ENCODE results near the gene PALM. TPM values are rescaled to one million over a fixed set of nuclear protein-coding genes. Genes with fewer than 3 reads are reported as not detected.

PALM gene
- total and polyA plus RNA-seq, 9 of the 15 experiments (the other 6 are each of a cell fraction or from before 2014, with no cell fraction given), result 0.04 to 6.6 (median 1.7) TPM

DNA sequence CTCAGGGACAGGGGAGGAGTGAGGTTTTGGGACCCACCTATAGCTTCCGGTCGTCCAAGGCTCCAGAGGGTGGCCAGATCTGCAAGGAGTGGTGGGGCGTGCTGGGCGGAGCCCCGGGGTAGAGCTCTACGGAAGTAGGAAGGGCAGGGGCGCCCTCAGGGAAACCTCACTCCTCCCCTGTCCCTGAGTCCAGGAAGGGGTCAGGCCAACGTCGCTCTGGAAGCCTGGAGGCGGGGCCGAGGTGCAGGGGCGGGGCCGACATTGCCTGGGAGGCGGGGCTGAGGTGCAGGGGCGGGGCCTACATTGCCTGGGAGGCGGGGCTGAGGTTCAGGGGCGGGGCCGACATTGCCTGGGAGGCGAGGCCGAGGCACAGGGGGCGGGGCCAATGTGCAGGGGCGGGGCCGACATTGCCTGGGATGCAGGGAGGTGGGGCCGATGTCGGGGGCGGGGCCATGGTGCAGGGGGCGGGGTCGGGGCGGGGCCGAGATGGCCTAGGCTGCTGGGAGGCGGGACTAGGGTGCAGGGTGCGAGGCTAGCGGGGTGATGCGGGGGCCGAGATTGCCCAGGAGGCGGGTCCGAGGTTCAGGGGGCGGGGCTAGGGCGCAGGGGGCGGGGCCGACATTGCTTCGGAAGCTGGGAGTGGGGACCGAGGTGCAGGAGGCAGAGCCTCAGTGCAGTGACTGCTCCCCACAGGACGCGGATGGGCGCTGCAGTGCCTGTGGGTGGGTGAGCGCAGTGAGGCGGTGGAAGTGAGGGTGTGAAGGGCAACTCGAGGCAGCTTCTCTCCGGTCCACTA lies 4.9 kb upstream of the PALM start:
- no peaks in the 10 kb centered on the region for H3K36me3 ChIP-seq (ENCODE audit: control insufficient read depth, insufficient read depth, low read length)
- in situ Hi-C loops (cut with MboI) (no loop called here), intact Hi-C loops (cut with micrococcal nuclease) (loop anchor here (1.0 kb wide), 1 partner anchor 24 kb away; no protein-coding TSS in a partner anchor)
- DNase-seq (ENCODE audit: extremely low read depth in 1 of 4, low spot score in 3 of 4) (peak; percentile 95 to 97 (median 96)), FAIRE-seq (peak; percentile 93), ATAC-seq (peak; percentile 98)
- 2% methylated on average over 18 of the region's 50 CpGs for WGBS (ENCODE audit: insufficient coverage, low coverage, missing lambda C conversion rate)
- H3K9me3 ChIP-seq (replicated peaks; ENCODE audit: control insufficient read depth, insufficient read depth, low read depth, low read length), result 0 out of 2 replicates have a peak, but pooled peaks cover 2% of the 10 kb centered on the region
- CTCF ChIA-PET (ENCODE audit: low intra/inter-chr PET ratio), result no interaction called here
- no peaks in the 10 kb centered on the region for H3K9me1 ChIP-seq (ENCODE audit: control insufficient read depth, insufficient read depth, low read length)
- POLR2A ChIA-PET, result interaction anchor here (0.6 to 1.6 kb wide), 11 partner anchors 9 to 233 kb away, joined by 3 to 5 read pairs (median 3); partner anchors contain the start of genes PRSS57 and RNF126
- peak overlapping the region; percentile 83 for H2AFZ ChIP-seq (ENCODE audit: low read depth, low read length)
- peak overlapping the region; percentile 46 for H3K4me3 ChIP-seq
- H3K9ac ChIP-seq (ENCODE audit: insufficient read depth in 1 of 2, low read depth in 2 of 2, low read length in 2 of 2), result peak overlapping the region; percentile 75 to 92
- no TSS peak for BruUV-seq (replicated peaks)
- H3K4me2 ChIP-seq (ENCODE audit: insufficient read depth, low read length), result peak overlapping the region; percentile 87
- peak overlapping the region; percentile 74 for H3K27ac ChIP-seq (ENCODE audit: extremely low read depth, low read depth, low read length)
- peaks cover 9% of the 10 kb centered on the region; the same call in 2 of the 3 replicates for H3K79me2 ChIP-seq (ENCODE audit: control insufficient read depth, insufficient read depth, low read length)
- H3K4me1 ChIP-seq (replicated peaks in 1 of 2; ENCODE audit: control insufficient read depth in 2 of 2, insufficient read depth in 2 of 2, low read length in 2 of 2), result peaks cover 16 to 31% of the 10 kb centered on the region in 2 experiments
- H3K27me3 ChIP-seq (ENCODE audit: control insufficient read depth in 2 of 2, insufficient read depth in 2 of 2, low read length in 2 of 2), result no peaks in the 10 kb centered on the region
- no peaks in the 10 kb centered on the region for H4K20me1 ChIP-seq (replicated peaks; ENCODE audit: control insufficient read depth, insufficient read depth, low read length)
- TF ChIP-seq, protein P1, sequence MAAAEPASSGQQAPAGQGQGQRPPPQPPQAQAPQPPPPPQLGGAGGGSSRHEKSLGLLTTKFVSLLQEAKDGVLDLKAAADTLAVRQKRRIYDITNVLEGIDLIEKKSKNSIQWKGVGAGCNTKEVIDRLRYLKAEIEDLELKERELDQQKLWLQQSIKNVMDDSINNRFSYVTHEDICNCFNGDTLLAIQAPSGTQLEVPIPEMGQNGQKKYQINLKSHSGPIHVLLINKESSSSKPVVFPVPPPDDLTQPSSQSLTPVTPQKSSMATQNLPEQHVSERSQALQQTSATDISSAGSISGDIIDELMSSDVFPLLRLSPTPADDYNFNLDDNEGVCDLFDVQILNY (CRISPR knock-in tag; IDR thresholded peaks at IDR 0.05), result no peak
- no peak for TF ChIP-seq HLTF (IDR thresholded peaks at IDR 0.05)
- TF ChIP-seq HMGN3 (IDR thresholded peaks at IDR 0.05; ENCODE audit: borderline replicate concordance, extremely low read depth, insufficient read length, low read depth, low read length), result peak; percentile 60
- no peak for TF ChIP-seq SMAD3 (CRISPR knock-in tag; conservative IDR thresholded peaks at IDR 0.05)
- TF ChIP-seq, protein P2, sequence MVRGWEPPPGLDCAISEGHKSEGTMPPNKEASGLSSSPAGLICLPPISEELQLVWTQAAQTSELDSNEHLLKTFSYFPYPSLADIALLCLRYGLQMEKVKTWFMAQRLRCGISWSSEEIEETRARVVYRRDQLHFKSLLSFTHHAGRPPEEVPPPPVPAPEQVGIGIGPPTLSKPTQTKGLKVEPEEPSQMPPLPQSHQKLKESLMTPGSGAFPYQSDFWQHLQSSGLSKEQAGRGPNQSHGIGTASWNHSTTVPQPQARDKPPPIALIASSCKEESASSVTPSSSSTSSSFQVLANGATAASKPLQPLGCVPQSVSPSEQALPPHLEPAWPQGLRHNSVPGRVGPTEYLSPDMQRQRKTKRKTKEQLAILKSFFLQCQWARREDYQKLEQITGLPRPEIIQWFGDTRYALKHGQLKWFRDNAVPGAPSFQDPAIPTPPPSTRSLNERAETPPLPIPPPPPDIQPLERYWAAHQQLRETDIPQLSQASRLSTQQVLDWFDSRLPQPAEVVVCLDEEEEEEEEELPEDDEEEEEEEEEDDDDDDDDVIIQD (CRISPR knock-in tag; IDR thresholded peaks at IDR 0.05), result no peak
- TF ChIP-seq MTA2 (IDR thresholded peaks at IDR 0.05; ENCODE audit: low read depth), result no peak
- TF ChIP-seq, protein P3, sequence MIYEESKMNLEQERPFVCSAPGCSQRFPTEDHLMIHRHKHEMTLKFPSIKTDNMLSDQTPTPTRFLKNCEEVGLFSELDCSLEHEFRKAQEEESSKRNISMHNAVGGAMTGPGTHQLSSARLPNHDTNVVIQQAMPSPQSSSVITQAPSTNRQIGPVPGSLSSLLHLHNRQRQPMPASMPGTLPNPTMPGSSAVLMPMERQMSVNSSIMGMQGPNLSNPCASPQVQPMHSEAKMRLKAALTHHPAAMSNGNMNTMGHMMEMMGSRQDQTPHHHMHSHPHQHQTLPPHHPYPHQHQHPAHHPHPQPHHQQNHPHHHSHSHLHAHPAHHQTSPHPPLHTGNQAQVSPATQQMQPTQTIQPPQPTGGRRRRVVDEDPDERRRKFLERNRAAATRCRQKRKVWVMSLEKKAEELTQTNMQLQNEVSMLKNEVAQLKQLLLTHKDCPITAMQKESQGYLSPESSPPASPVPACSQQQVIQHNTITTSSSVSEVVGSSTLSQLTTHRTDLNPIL (CRISPR knock-in tag; IDR thresholded peaks at IDR 0.05), result no peak
- no peak for TF ChIP-seq RUNX1 (IDR thresholded peaks at IDR 0.05; ENCODE audit: low read depth)
- no peak for TF ChIP-seq SNRNP70 (optimal IDR thresholded peaks at IDR 0.05; ENCODE audit: low read depth, low read length)
- TF ChIP-seq, protein P4, sequence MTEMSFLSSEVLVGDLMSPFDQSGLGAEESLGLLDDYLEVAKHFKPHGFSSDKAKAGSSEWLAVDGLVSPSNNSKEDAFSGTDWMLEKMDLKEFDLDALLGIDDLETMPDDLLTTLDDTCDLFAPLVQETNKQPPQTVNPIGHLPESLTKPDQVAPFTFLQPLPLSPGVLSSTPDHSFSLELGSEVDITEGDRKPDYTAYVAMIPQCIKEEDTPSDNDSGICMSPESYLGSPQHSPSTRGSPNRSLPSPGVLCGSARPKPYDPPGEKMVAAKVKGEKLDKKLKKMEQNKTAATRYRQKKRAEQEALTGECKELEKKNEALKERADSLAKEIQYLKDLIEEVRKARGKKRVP (CRISPR knock-in tag; IDR thresholded peaks at IDR 0.05), result no peak
- 0 out of 4 replicates have a peak, but pooled peaks of 1 of the 2 experiments have one; percentile 3 for TF ChIP-seq RAD21 (CRISPR knock-in tag; conservative IDR thresholded peaks at IDR 0.05 in 1 of 2, IDR thresholded peaks at IDR 0.05 in 1 of 2)
- peak; percentile 65 for TF ChIP-seq POLR2B (IDR thresholded peaks at IDR 0.05; ENCODE audit: low read depth, partially characterized antibody)
- TF ChIP-seq ELF2 (CRISPR knock-in tag; IDR thresholded peaks at IDR 0.05), result 0 out of 2 replicates have a peak, but pooled peaks have one; percentile 38
- TF ChIP-seq ELF1 (tag; IDR thresholded peaks at IDR 0.05), result peak; percentile 82
- TF ChIP-seq, protein P5, sequence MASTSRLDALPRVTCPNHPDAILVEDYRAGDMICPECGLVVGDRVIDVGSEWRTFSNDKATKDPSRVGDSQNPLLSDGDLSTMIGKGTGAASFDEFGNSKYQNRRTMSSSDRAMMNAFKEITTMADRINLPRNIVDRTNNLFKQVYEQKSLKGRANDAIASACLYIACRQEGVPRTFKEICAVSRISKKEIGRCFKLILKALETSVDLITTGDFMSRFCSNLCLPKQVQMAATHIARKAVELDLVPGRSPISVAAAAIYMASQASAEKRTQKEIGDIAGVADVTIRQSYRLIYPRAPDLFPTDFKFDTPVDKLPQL (IDR thresholded peaks at IDR 0.05; ENCODE audit: extremely low read depth, insufficient read length), result no peak

Measured in K562 (cell line).